ENCODE measurements around the gene FKBP5.
A peak's percentile ranks its signal among the peaks of the same experiment; 100 is the strongest.

Gene FKBP5

DNA sequence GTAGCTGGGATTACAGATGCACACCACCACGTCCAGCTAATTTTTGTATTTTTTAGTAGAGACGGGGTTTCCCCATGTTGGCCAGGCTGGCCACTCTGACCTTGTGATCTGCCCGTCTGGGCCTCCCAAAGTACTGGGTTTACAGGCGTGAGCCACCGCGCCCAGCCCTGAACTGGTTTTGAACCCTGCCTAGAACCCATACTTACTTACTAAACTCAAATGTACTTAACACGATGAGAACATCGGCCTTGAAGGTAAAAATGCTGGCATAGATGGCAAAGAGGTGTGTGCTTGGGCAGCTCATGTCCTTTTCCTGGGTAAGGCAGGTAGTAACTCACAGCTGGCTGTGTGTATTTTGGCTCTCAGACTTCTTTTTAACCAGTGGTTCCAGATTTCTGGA, 44.9 kb upstream of the FKBP5 start:
- H3K4me3 ChIP-seq (ENCODE audit: low read depth, low read length), result no peak overlapping the region
- DNase-seq (ENCODE audit: low read depth), result no peak
- TF ChIP-seq, protein P1, sequence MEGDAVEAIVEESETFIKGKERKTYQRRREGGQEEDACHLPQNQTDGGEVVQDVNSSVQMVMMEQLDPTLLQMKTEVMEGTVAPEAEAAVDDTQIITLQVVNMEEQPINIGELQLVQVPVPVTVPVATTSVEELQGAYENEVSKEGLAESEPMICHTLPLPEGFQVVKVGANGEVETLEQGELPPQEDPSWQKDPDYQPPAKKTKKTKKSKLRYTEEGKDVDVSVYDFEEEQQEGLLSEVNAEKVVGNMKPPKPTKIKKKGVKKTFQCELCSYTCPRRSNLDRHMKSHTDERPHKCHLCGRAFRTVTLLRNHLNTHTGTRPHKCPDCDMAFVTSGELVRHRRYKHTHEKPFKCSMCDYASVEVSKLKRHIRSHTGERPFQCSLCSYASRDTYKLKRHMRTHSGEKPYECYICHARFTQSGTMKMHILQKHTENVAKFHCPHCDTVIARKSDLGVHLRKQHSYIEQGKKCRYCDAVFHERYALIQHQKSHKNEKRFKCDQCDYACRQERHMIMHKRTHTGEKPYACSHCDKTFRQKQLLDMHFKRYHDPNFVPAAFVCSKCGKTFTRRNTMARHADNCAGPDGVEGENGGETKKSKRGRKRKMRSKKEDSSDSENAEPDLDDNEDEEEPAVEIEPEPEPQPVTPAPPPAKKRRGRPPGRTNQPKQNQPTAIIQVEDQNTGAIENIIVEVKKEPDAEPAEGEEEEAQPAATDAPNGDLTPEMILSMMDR (IDR thresholded peaks at IDR 0.05; ENCODE audit: low read depth, low read length, missing control alignments), result no peak
- in situ Hi-C loops (cut with HindIII; ENCODE audit: low sequenced_read_pairs), result no loop called here

DNA sequence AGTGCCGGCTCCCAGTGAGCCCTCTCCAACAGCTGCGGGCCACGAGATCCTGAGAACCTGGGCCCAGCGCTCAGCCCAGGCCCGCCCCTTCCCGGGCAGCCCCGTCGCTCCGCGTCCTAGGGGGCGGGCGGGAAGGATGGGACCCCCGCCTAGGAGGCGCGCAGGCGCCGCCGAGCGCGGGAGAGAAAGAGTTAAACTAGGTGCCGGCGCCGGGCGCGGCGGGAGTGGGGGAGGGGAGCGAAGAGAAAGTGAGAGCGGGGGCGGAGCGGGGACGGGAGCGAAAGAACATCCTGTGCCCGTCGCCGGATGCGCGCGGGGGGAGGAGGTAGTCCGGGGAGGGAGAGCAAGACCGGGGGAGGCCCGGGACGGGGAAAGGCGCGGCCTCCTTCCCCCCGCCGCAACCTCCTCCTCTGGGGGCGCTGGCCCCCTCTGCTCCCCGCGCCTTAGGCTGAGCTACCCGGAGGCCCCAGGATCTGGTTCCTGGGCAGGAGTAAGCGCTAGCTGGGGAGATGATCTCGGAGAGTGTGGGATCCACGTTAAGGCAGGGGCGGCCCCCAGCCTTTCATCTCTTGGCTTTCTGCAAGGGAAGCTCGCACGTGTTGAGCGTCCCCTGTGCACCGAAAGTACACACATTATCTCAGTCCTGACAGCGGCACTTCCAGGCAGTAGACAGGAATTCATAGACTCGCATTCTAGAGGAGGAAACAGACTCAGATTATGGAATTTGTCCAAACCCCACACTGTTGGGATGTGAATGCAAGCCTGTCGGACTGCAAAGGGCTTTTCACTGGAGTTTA, 43.2 kb upstream of the FKBP5 start:
- in situ Hi-C loops (cut with HindIII; ENCODE audit: low sequenced_read_pairs), result no loop called here
- H3K4me3 ChIP-seq (ENCODE audit: low read depth, low read length), result peak overlapping the region; percentile 55
- peak; percentile 91 for DNase-seq (ENCODE audit: low read depth)
- TF ChIP-seq, protein P1 (IDR thresholded peaks at IDR 0.05; ENCODE audit: low read depth, low read length, missing control alignments), result no peak

DNA sequence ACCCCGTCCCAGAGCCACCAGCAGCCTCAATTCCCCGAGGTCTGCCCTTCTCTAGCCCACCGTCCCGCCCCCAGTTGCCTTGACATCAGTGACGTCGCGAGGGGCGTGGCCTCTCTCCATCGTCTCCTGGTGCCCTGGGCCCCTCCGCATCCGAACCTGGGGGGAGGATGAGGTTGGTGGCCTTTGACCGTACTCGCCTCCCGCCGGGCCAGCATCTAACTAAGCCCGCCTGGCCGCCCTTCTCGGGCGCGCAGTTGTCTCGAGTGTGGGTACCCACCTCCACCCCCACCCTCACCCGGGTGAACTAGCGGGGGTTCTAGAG, 42.7 kb upstream of the FKBP5 start:
- H3K4me3 ChIP-seq (ENCODE audit: low read depth, low read length), result peak overlapping the region; percentile 55
- TF ChIP-seq, protein P1 (IDR thresholded peaks at IDR 0.05; ENCODE audit: low read depth, low read length, missing control alignments), result no peak
- in situ Hi-C loops (cut with HindIII; ENCODE audit: low sequenced_read_pairs), result no loop called here
- no peak for DNase-seq (ENCODE audit: low read depth)

DNA sequence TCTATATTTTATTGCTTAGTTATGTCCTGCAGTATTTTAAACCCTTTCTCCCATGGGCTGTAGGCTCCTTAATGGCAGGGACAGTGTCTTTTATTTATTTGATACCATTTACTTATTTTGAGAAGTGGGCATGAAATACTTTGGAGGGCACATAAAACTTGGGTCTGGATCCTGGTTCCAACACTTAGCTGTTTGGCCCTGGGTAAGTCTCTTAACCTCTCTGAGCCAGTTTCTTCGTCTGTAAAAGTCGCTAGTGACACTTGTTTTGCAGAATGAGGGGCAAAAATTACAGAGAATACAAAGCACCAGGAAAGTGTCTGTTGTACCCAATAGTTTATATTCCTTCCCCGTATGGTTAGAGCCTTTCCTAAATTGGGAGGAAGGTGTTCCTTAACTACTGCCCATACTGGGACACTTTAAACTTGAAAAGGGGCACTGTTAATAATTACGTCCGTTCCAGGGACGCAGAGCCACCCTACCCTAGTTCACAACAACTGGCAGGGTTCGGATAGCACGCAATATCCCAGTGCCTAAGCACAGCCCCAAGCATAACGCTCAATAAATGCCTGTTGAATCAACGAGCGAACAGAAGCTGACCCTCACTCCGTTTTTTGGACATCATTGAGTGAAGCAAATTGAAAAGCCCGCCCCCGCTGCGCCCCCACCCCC, 42.2 kb upstream of the FKBP5 start:
- DNase-seq (ENCODE audit: low read depth), result no peak
- in situ Hi-C loops (cut with HindIII; ENCODE audit: low sequenced_read_pairs), result no loop called here
- no peak overlapping the region for H3K4me3 ChIP-seq (ENCODE audit: low read depth, low read length)
- TF ChIP-seq, protein P1 (IDR thresholded peaks at IDR 0.05; ENCODE audit: low read depth, low read length, missing control alignments), result no peak

DNA sequence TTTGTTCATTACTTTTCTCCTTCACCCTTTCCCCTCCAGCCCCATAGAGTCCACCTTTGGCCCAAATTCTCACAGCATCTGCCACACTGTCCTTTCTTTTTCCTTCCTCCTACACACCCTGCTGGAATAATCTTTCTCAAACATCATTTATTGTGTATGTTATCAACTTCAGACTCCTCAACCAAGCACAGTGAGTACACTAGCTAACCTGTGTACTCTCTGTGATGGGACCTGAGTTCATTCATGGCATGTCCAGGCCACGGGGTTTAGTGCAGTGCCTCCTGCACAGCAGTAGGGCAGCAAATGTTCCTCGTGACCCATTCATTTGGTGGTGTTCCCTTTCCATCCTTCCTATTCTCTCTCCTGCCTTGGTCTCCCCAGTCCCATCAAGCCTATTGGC, 41.0 kb upstream of the FKBP5 start:
- in situ Hi-C loops (cut with HindIII; ENCODE audit: low sequenced_read_pairs), result no loop called here
- TF ChIP-seq, protein P1 (IDR thresholded peaks at IDR 0.05; ENCODE audit: low read depth, low read length, missing control alignments), result no peak
- DNase-seq (ENCODE audit: low read depth), result no peak
- H3K4me3 ChIP-seq (ENCODE audit: low read depth, low read length), result no peak overlapping the region

DNA sequence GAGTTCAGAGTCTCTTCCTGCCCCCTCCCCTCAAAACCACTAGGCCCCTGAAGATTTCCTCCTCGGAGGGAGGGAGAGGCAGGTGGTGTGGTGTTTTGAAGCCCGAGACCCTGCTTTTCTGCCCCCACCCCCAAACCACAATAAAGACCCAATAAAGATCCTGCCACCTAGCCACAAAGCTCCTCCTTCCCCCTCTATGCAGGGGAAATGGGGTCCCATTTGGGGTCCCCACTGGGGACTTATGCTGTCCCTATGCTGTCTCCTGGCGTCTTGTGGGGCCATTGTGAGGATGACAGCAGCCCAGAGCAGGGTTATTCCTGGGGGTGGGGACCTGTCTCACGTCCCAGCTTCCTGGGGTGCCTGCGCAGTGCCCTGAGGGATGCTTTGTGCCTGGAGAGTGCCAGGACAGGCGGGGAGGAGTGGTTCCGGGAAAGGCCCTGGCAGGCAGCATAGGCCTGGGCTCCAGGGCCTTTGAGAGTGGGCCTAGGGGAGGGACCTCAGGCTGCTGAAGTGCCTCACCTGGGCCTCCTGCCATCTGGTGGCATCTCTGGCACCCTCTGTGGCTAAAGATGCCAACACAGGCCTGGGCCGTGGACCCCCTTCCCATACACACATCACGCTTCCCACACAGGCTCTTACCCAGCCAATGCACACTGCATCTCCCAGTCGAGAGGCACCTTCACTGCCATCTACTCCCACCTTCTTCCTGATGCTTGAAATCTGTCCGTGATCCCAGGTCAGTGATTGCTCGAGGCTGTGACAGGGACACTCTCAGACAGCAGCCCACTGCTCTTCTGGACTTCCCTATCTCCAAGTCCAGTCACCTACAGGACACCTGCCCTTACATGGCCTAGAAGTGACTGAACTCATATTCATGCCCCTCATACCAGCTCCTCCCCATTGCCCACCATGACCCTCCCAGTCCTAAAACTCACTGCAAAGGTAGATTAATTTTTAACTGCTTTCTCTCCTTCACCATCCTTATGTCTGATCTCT, 40.3 kb upstream of the FKBP5 start:
- TF ChIP-seq, protein P1 (IDR thresholded peaks at IDR 0.05; ENCODE audit: low read depth, low read length, missing control alignments), result no peak
- no peak for DNase-seq (ENCODE audit: low read depth)
- in situ Hi-C loops (cut with HindIII; ENCODE audit: low sequenced_read_pairs), result no loop called here

More for the DNA sequence above, 40.3 kb upstream of the FKBP5 start:
- no peak overlapping the region for H3K4me3 ChIP-seq (ENCODE audit: low read depth, low read length)
